A549 (cell line): Measurements from ENCODE around the gene OTOP2.

Experiments
- CHD2 ChIP-seq: fragments of 150-350 bp; IDR thresholded peaks from 2 replicates; pipeline ENCODE4 v1.6.1; 2014; ENCODE audit warnings: low read length; ENCODE audit not compliant: partially characterized antibody
- CTCF ChIP-seq: fragments of >200 bp; sonication (Bioruptor Twin); formaldehyde crosslinking; IDR thresholded peaks from 3 replicates; pipeline ENCODE4 v1.5.1; 2016
- EHMT2 ChIP-seq: fragments of 200-600 bp; sonication (generic); IDR thresholded peaks from 2 replicates; pipeline ENCODE4 v1.6.1; 2016; ENCODE audit warnings: antibody characterized with exemption, low read depth, mild to moderate bottlenecking, moderate library complexity
- FOSB ChIP-seq: fragments of 250-450 bp; sonication (Bioruptor Pico); IDR thresholded peaks from 2 replicates; pipeline ENCODE4 v1.5.0; 2020; ENCODE audit warnings: mild to moderate bottlenecking, moderate library complexity
- NR3C1 ChIP-seq: fragments of >200 bp; sonication (Bioruptor Twin); formaldehyde crosslinking; IDR thresholded peaks from 3 replicates; pipeline ENCODE4 v1.6.1; 2017
- PHF8 ChIP-seq: fragments of 200-600 bp; sonication (generic); IDR thresholded peaks from 2 replicates; pipeline ENCODE4 v1.6.1; 2016; ENCODE audit warnings: low read depth, mild to moderate bottlenecking, antibody characterized with exemption, moderate library complexity, borderline replicate concordance
- POLR2A ChIP-seq: IDR thresholded peaks from 2 replicates; pipeline ENCODE4 v1.6.1; 2012; ENCODE audit warnings: mild to moderate bottlenecking, low read length
- RAD21 ChIP-seq, 2 experiments: fragments of >200 bp in 1 of 2; sonication (Bioruptor Twin) in 1 of 2; formaldehyde crosslinking in 1 of 2; IDR thresholded peaks in 1 of 2; conservative IDR thresholded peaks in 1 of 2; 2 replicates in 1 of 2; 3 replicates in 1 of 2; pipeline ENCODE4 v1.6.1; 2012 to 2018; ENCODE audit warnings: inconsistent platforms in 1 of 2
- RCOR1 ChIP-seq: fragments of 150-350 bp; IDR thresholded peaks from 2 replicates; pipeline ENCODE4 v1.6.1; 2014; ENCODE audit warnings: antibody characterized with exemption, low read length, low read depth
- RFX5 ChIP-seq: fragments of 450-650 bp; IDR thresholded peaks from 2 replicates; pipeline ENCODE4 v1.7.1; 2014; ENCODE audit warnings: antibody characterized with exemption, mild to moderate bottlenecking, moderate library complexity
- SMC3 ChIP-seq: fragments of >200 bp; sonication (Bioruptor Twin); formaldehyde crosslinking; IDR thresholded peaks from 3 replicates; pipeline ENCODE4 v1.6.1; 2018; ENCODE audit warnings: inconsistent platforms
- ZFP36 ChIP-seq: fragments of 450-650 bp; IDR thresholded peaks from 2 replicates; pipeline ENCODE4 v1.6.1; 2014; ENCODE audit warnings: borderline replicate concordance; ENCODE audit not compliant: partially characterized antibody

- no peak for TF ChIP-seq SMC3
- no peak for TF ChIP-seq CHD2
- TF ChIP-seq RFX5: no peak
- no peak for TF ChIP-seq PHF8
- no peak for TF ChIP-seq NR3C1
- TF ChIP-seq ZFP36: no peak
- TF ChIP-seq CTCF: no peak
- no peak for TF ChIP-seq RAD21 (conservative IDR thresholded peaks at IDR 0.05 in 1 of 2, IDR thresholded peaks at IDR 0.05 in 1 of 2)
- TF ChIP-seq POLR2A: no peak
- TF ChIP-seq RCOR1: no peak
- no peak for TF ChIP-seq FOSB
- TF ChIP-seq EHMT2: no peak
Measured at GRCh38 chr17:74964988-74965622, 41.0 kb downstream of the OTOP2 start.
